H1 (cell line): ENCODE data around the gene DUS1L. TPM values are rescaled to one million over a fixed set of nuclear protein-coding genes. Genes with fewer than 3 reads are reported as not detected.
A peak's percentile ranks its signal among the peaks of the same experiment; 100 is the strongest.

Source experiments
- CTCF ChIA-PET: fragments of 300-600 bp; sonication (Branson Sonifier 250); formaldehyde crosslinking; loops from one replicate; lab custom pipeline; 2021; ENCODE audit not compliant: partially characterized antibody; lab: Charles Lee
- POLR2A ChIA-PET: fragments of 300-600 bp; sonication (Branson Sonifier 250); formaldehyde crosslinking; loops from one replicate; lab custom pipeline; 2021; ENCODE audit warnings: inconsistent platforms; ENCODE audit not compliant: partially characterized antibody; lab: Charles Lee
- DNase-seq, 2 experiments: peaks; one replicate each; pipeline versions ENCODE4 v3.0.0 to v3.0.0-alpha.2; 2010 to 2022; ENCODE audit warnings: low spot score in 2 of 2, low read depth in 1 of 2, mixed read lengths in 1 of 2
- FAIRE-seq: peaks from 2 replicates; lab custom pipeline; 2011; peaks lifted over from hg19 to GRCh38; lab: Jason Lieb, UNC
- H2AFZ ChIP-seq: 2 replicates; pipeline ENCODE4 v1.8.1; 2012; ENCODE audit warnings: low read length, inconsistent platforms
- H2AK5ac ChIP-seq: 2 replicates; pipeline ENCODE4 v1.6.1; 2013; ENCODE audit warnings: low read depth, low read length
- H2BK120ac ChIP-seq: replicated peaks from 2 replicates; pipeline ENCODE3; 2013; ENCODE audit warnings: low read depth, low read length, inconsistent platforms
- H2BK12ac ChIP-seq: 2 replicates; pipeline ENCODE4 v1.6.1; 2013; ENCODE audit warnings: low read depth, low read length
- H2BK15ac ChIP-seq: 2 replicates; pipeline ENCODE4 v1.6.1; 2013; ENCODE audit warnings: low read length
- H2BK20ac ChIP-seq: 2 replicates; pipeline ENCODE4 v1.6.1; 2013; ENCODE audit warnings: low read length
- H2BK5ac ChIP-seq: 2 replicates; pipeline ENCODE4 v1.6.1; 2013; ENCODE audit warnings: low read depth, low read length
- H3K14ac ChIP-seq: 2 replicates; pipeline ENCODE4 v1.6.1; 2013; ENCODE audit warnings: inconsistent platforms; ENCODE audit not compliant: insufficient read length
- H3K18ac ChIP-seq: 2 replicates; pipeline ENCODE4 v1.6.1; 2013; ENCODE audit warnings: low read length; ENCODE audit errors: extremely low read depth
- H3K23ac ChIP-seq: 2 replicates; pipeline ENCODE4 v1.6.1; 2013; ENCODE audit warnings: inconsistent platforms; ENCODE audit not compliant: insufficient read length
- H3K23me2 ChIP-seq: 2 replicates; pipeline ENCODE4 v1.6.1; 2013; ENCODE audit warnings: low read depth, low read length
- H3K27ac ChIP-seq: 2 replicates; pipeline ENCODE4 v1.6.1; 2011; ENCODE audit warnings: low read depth, low read length, inconsistent platforms
- H3K27me3 ChIP-seq, 4 experiments: replicated peaks in 1 of 4; 1 replicate in 1 of 4; 2 replicates in 3 of 4; pipeline versions ENCODE4 v1.6.1 to v1.8.1; 2011 to 2013; ENCODE audit warnings: low read length in 3 of 4, mild to moderate bottlenecking in 3 of 4, inconsistent platforms in 2 of 4, mixed read lengths in 2 of 4, moderate library complexity in 1 of 4; ENCODE audit not compliant: control insufficient read depth in 3 of 4, insufficient read depth in 3 of 4; ENCODE audit errors: extremely low read depth in 1 of 4
- H3K36me3 ChIP-seq, 4 experiments: 2 replicates each; pipeline versions ENCODE4 v1.6.1 to v1.8.1; 2011 to 2013; ENCODE audit warnings: mild to moderate bottlenecking in 4 of 4, low read length in 3 of 4, moderate library complexity in 2 of 4, control low read depth in 1 of 4, inconsistent platforms in 1 of 4; ENCODE audit not compliant: insufficient read depth in 4 of 4, control insufficient read depth in 2 of 4
- H3K4ac ChIP-seq: replicated peaks from 2 replicates; pipeline ENCODE3; 2013; ENCODE audit warnings: low read length, low read depth, mixed read lengths, inconsistent platforms; ENCODE audit not compliant: insufficient read length
- H3K4me1 ChIP-seq, 4 experiments: replicated peaks in 1 of 4; 1 replicate in 1 of 4; 2 replicates in 3 of 4; pipeline versions ENCODE4 v1.6.1 to v1.8.1; 2011 to 2013; ENCODE audit warnings: low read length in 3 of 4, inconsistent platforms in 2 of 4, mixed read lengths in 1 of 4; ENCODE audit not compliant: insufficient read depth in 4 of 4, control insufficient read depth in 3 of 4
- H3K4me2 ChIP-seq, 2 experiments: 2 replicates each; pipeline versions ENCODE4 v1.6.1 to v1.8.1; 2011 to 2013; ENCODE audit warnings: low read depth in 2 of 2, low read length in 2 of 2, control low read depth in 1 of 2, inconsistent platforms in 1 of 2, mild to moderate bottlenecking in 1 of 2; ENCODE audit not compliant: insufficient read depth in 1 of 2
- H3K4me3 ChIP-seq, 4 experiments: fragments of 200-600, 300-600 bp in 1 of 4; sonication (generic), shearing (Covaris generic), sonication (Bioruptor Twin) in 1 of 4; 2 replicates each; pipeline versions ENCODE4 v1.5.1 to v1.8.1; 2011 to 2016; ENCODE audit warnings: low read length in 4 of 4, low read depth in 3 of 4, control low read depth in 2 of 4, inconsistent platforms in 2 of 4, mild to moderate bottlenecking in 2 of 4, mixed read lengths in 1 of 4, moderate library complexity in 1 of 4; ENCODE audit not compliant: insufficient read depth in 2 of 4; ENCODE audit errors: extremely low read depth in 1 of 4
- H3K56ac ChIP-seq: replicated peaks from 2 replicates; pipeline ENCODE3; 2013; ENCODE audit warnings: low read depth, mild to moderate bottlenecking, mixed read lengths, low read length, inconsistent platforms; ENCODE audit not compliant: insufficient read length
- H3K79me1 ChIP-seq: 2 replicates; pipeline ENCODE4 v1.6.1; 2013; ENCODE audit warnings: low read depth, low read length, control low read depth
- H3K79me2 ChIP-seq, 2 experiments: 2 replicates each; pipeline versions ENCODE4 v1.6.1 to v1.8.1; 2012 to 2013; ENCODE audit warnings: low read length in 2 of 2, mild to moderate bottlenecking in 2 of 2, inconsistent platforms in 1 of 2; ENCODE audit not compliant: insufficient read depth in 2 of 2, control insufficient read depth in 1 of 2
- H3K9ac ChIP-seq, 4 experiments: replicated peaks in 1 of 4; 1 replicate in 1 of 4; 2 replicates in 3 of 4; pipeline versions ENCODE4 v1.6.1 to v1.8.1; 2011 to 2013; ENCODE audit warnings: low read depth in 3 of 4, low read length in 3 of 4, control low read depth in 2 of 4, mild to moderate bottlenecking in 2 of 4, moderate library complexity in 2 of 4, inconsistent platforms in 1 of 4; ENCODE audit errors: extremely low read depth in 1 of 4
- H3K9me3 ChIP-seq, 2 experiments: 2 replicates each; pipeline versions ENCODE4 v1.6.1 to v1.8.1; 2012 to 2013; ENCODE audit warnings: mild to moderate bottlenecking in 2 of 2, moderate library complexity in 2 of 2, control low read depth in 1 of 2, inconsistent platforms in 1 of 2, low read depth in 1 of 2, low read length in 1 of 2, mixed read lengths in 1 of 2; ENCODE audit not compliant: insufficient read depth in 2 of 2
- H4K20me1 ChIP-seq, 2 experiments: replicated peaks in 1 of 2; 2 replicates each; pipeline versions ENCODE3 to v1.8.1; 2011 to 2013; ENCODE audit warnings: inconsistent platforms in 2 of 2, low read length in 2 of 2, mild to moderate bottlenecking in 1 of 2; ENCODE audit not compliant: insufficient read depth in 2 of 2, control insufficient read depth in 1 of 2
- H4K5ac ChIP-seq: 2 replicates; pipeline ENCODE4 v1.6.1; 2013; ENCODE audit warnings: low read length, low read depth, mixed read lengths, inconsistent platforms; ENCODE audit not compliant: insufficient read length
- H4K8ac ChIP-seq: 2 replicates; pipeline ENCODE4 v1.8.0; 2013; ENCODE audit warnings: mild to moderate bottlenecking, moderate library complexity, low read length, inconsistent platforms; ENCODE audit not compliant: insufficient read depth; ENCODE audit errors: extremely low read depth
- H4K91ac ChIP-seq: replicated peaks from 2 replicates; pipeline ENCODE3; 2013; ENCODE audit warnings: low read length, mixed read lengths, inconsistent platforms; ENCODE audit not compliant: insufficient read length
- EGR1 ChIP-seq: IDR thresholded peaks from 2 replicates; pipeline ENCODE4 v1.6.1; 2011; ENCODE audit warnings: low read depth, low read length, borderline replicate concordance
- EP300 ChIP-seq, 2 experiments: IDR thresholded peaks; 1 replicate in 1 of 2; 2 replicates in 1 of 2; pipeline ENCODE4 v1.6.1; 2011 to 2012; ENCODE audit warnings: low read depth in 2 of 2, low read length in 2 of 2, mild to moderate bottlenecking in 2 of 2, borderline replicate concordance in 1 of 2, inconsistent platforms in 1 of 2, moderate library complexity in 1 of 2
- HDAC6 ChIP-seq: IDR thresholded peaks from one replicate; pipeline ENCODE4 v1.7.1; 2012; ENCODE audit warnings: low read depth, mild to moderate bottlenecking, inconsistent platforms, low read length, moderate library complexity
- MAFK ChIP-seq: IDR thresholded peaks from 2 replicates; pipeline ENCODE4 v1.6.1; 2012; ENCODE audit warnings: low read depth, mild to moderate bottlenecking, improper control_type of control experiment, low read length
- ZNF274 ChIP-seq: IDR thresholded peaks from 2 replicates; pipeline ENCODE4 v1.7.0; 2012; ENCODE audit warnings: low read length, borderline replicate concordance; ENCODE audit errors: extremely low read depth
- WGBS, 2 experiments: shearing (Covaris generic) in 1 of 2; methylation state at CpG; one replicate each; pipeline versions ENCODE4 v1.1.6 to v1.1.7; 2013 to 2015; ENCODE audit warnings: low lambda C conversion rate in 2 of 2, mixed read lengths in 2 of 2, inconsistent platforms in 1 of 2, low coverage in 1 of 2, missing lambda C conversion rate in 1 of 2; ENCODE audit not compliant: insufficient replicate concordance in 2 of 2, insufficient coverage in 1 of 2, insufficient read length in 1 of 2; ENCODE audit errors: extremely low coverage in 1 of 2, missing lambda C conversion rate in 1 of 2; 5-methylcytosine and 5-hydroxymethylcytosine counted together
- polyA plus RNA-seq, 7 experiments: library from polyadenylated mRNA; depleted of rRNA in 3 of 7; stranded (reverse) in 5 of 7; unstranded in 2 of 7; fragments of >200 nt in 5 of 7; fragments of 200-250 nt in 2 of 7; gene quantifications; 1 replicate in 5 of 7; 2 replicates in 1 of 7; 4 replicates in 1 of 7; pipeline versions ENCODE4 v1.2.1 to v1.2.3, GENCODE V29; 2011 to 2013; ENCODE audit warnings: missing spikeins in 2 of 7, mixed read lengths in 2 of 7
- total RNA-seq: library from RNA; stranded (reverse); fragmentation: NEBNext Ultra II Directional; extraction: Animal tissue kit (Norgen Biotek cat#: 25700); gene quantifications from 2 replicates; pipeline ENCODE4 v1.2.1, GENCODE V29; 2021
- TF ChIP-seq, protein P1 (sequence below): IDR thresholded peaks from 2 replicates; pipeline ENCODE4 v1.6.1; 2011; ENCODE audit warnings: low read depth, mild to moderate bottlenecking, low read length; ENCODE audit not compliant: insufficient read depth
- TF ChIP-seq, protein P2 (sequence below): IDR thresholded peaks from 2 replicates; pipeline ENCODE4 v1.6.1; 2012; ENCODE audit warnings: low read length, inconsistent platforms

DUS1L gene
- total and polyA plus RNA-seq, 2 of the 8 experiments (the other 6 are each of a cell fraction or from before 2014, with no cell fraction given), result 34.5 to 69.1 TPM

DNA sequence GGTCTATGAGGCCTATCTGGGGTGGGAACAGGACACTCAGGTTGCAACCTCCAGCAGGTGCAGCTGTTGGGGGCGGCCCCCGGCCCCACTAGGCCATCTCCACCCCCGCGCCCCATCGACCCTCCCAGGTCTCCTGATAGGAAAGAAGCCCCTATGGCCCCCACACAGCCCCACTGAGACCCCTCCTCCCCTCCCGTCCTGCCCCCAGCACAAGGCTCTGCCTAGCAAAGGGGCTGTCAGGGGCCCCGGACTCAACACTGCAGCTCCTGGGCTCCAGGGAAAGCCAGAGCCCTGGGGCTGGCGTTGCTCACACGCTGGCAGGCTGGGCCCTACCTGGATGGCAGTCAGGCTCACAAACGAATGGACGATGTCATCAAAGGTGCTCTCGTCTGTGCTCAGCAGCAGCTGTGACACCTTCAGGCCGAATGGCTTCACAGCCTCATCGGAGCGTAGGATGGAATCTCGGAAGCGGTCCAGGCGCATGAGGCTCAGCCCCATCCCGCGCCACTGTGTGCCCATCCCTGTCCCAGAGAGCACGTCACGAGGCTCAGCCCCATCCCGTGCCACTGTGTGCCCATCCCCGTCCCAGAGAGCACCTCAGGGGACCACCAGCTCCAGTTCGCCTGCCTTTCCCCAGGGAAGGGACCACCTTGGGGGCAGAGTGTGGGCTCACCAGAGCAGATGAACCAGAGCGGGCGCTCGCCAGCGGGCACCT, 25.1 kb upstream of the DUS1L start:
- H2BK20ac ChIP-seq, result no peak overlapping the region
- peaks cover 22 to 77% of the 10 kb centered on the region in 2 experiments for H4K20me1 ChIP-seq
- peaks cover 0 to 18% of the 10 kb centered on the region in 2 experiments; a peak in 2 of 4 replicates for H3K79me2 ChIP-seq
- H3K23me2 ChIP-seq, result no peaks in the 10 kb centered on the region
- WGBS, 2 experiments, result 94% methylated on average over 24 of the region's 29 CpGs; no CpG with 5 or more reads in 1 of the 2 experiments
- H3K9me3 ChIP-seq, result no peaks in the 10 kb centered on the region
- peaks cover 13% of the 10 kb centered on the region for H3K79me1 ChIP-seq
- no peak overlapping the region for H3K56ac ChIP-seq
- peak overlapping the region; percentile 68 for H4K8ac ChIP-seq
- no peak overlapping the region for H3K14ac ChIP-seq
- POLR2A ChIA-PET, result interaction anchor here (0.8 to 8.8 kb wide), 5 partner anchors 13 to 34 kb away, joined by 3 to 105 read pairs (median 4); partner anchors contain the start of gene DUS1L
- H3K27ac ChIP-seq, result no peak overlapping the region
- DNase-seq, result peak in 1 of 2 experiments; percentile 42
- H2AK5ac ChIP-seq, result no peak overlapping the region
- no peak overlapping the region for H3K4me3 ChIP-seq
- no peak overlapping the region for H2BK12ac ChIP-seq
- no peak overlapping the region for H2AFZ ChIP-seq
- H2BK15ac ChIP-seq, result no peak overlapping the region
- no peak overlapping the region for H3K4me2 ChIP-seq
- TF ChIP-seq EGR1, result no peak
- no peak for TF ChIP-seq HDAC6
- no peak for TF ChIP-seq ZNF274
- no peak for TF ChIP-seq EP300 (IDR thresholded peaks at IDR 0.05; ENCODE audit: borderline replicate concordance in 1 of 2, low read depth in 2 of 2, low read length in 2 of 2)
- TF ChIP-seq, protein P1, sequence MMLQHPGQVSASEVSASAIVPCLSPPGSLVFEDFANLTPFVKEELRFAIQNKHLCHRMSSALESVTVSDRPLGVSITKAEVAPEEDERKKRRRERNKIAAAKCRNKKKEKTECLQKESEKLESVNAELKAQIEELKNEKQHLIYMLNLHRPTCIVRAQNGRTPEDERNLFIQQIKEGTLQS, result no peak
- TF ChIP-seq MAFK, result no peak
- TF ChIP-seq, protein P2, sequence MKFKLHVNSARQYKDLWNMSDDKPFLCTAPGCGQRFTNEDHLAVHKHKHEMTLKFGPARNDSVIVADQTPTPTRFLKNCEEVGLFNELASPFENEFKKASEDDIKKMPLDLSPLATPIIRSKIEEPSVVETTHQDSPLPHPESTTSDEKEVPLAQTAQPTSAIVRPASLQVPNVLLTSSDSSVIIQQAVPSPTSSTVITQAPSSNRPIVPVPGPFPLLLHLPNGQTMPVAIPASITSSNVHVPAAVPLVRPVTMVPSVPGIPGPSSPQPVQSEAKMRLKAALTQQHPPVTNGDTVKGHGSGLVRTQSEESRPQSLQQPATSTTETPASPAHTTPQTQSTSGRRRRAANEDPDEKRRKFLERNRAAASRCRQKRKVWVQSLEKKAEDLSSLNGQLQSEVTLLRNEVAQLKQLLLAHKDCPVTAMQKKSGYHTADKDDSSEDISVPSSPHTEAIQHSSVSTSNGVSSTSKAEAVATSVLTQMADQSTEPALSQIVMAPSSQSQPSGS, result no peak
- TF ChIP-seq, all 59 proteins: peak for 0
- Histone ChIP-seq H2BK120ac (no peak overlapping the region), H3K23ac (no peak overlapping the region), H3K36me3 (peaks cover 65 to 95% (median 88%) of the 10 kb centered on the region in 4 experiments), H3K27me3 (no peaks in the 10 kb centered on the region), H3K4me1 (peaks cover 0 to 3% (median 0%) of the 10 kb centered on the region in 4 experiments; a peak in 1 of 7 replicates), H3K4ac (no peak overlapping the region), H3K18ac (no peak overlapping the region), H4K91ac (no peak overlapping the region), H4K5ac (no peak overlapping the region), H2BK5ac (no peak overlapping the region), H3K9ac (no peak overlapping the region)
- CTCF ChIA-PET, result interaction anchor here (0.9 to 2.2 kb wide), 5 partner anchors 13 to 63 kb away, joined by 3 to 9 read pairs (median 4); partner anchors contain the start of gene DCXR
- no peak for FAIRE-seq
